GM23248 (cell line): Measurements from ENCODE around the gene CWC27. TPM values are rescaled to one million over a fixed set of nuclear protein-coding genes. Genes with fewer than 3 reads are reported as not detected.

ENCODE experiments used
- DNase-seq: peaks from one replicate; pipeline ENCODE4 v3.0.0-alpha.2; 2015
- H2AFZ ChIP-seq: fragments of 200-600 bp; sonication (generic); 2 replicates; pipeline ENCODE4 v1.6.1; 2016; ENCODE audit warnings: antibody characterized with exemption
- H3F3A ChIP-seq: fragments of 200-600 bp; sonication (generic); 2 replicates; pipeline ENCODE4 v1.6.1; 2016; ENCODE audit warnings: mild to moderate bottlenecking, antibody characterized with exemption, mixed run types; ENCODE audit not compliant: insufficient read depth
- H3K27ac ChIP-seq: fragments of 200-600 bp; sonication (generic); 2 replicates; pipeline ENCODE4 v1.5.1; 2016; ENCODE audit warnings: mild to moderate bottlenecking
- H3K27me3 ChIP-seq: fragments of 200-600 bp; sonication (generic); replicated peaks from 2 replicates; pipeline ENCODE4 v1.6.1; 2016; ENCODE audit warnings: mild to moderate bottlenecking; ENCODE audit not compliant: insufficient read depth
- H3K36me3 ChIP-seq: fragments of 200-600 bp; sonication (generic); 2 replicates; pipeline ENCODE4 v1.6.1; 2016; ENCODE audit warnings: low read depth, mild to moderate bottlenecking
- H3K4me1 ChIP-seq: fragments of 200-600 bp; sonication (generic); 2 replicates; pipeline ENCODE4 v1.6.1; 2016; ENCODE audit warnings: mild to moderate bottlenecking; ENCODE audit not compliant: insufficient read depth
- H3K4me2 ChIP-seq: fragments of 200-600 bp; sonication (generic); one replicate; pipeline ENCODE4 v1.6.1; 2016; ENCODE audit warnings: mild to moderate bottlenecking; ENCODE audit not compliant: unreplicated experiment
- H3K4me3 ChIP-seq: fragments of 200-600 bp; sonication (generic); 2 replicates; pipeline ENCODE4 v1.5.1; 2016; ENCODE audit warnings: mild to moderate bottlenecking
- H3K79me2 ChIP-seq: fragments of 200-600 bp; sonication (generic); 2 replicates; pipeline ENCODE4 v1.6.1; 2016; ENCODE audit warnings: mild to moderate bottlenecking; ENCODE audit not compliant: insufficient read depth
- H3K9ac ChIP-seq: fragments of 200-600 bp; sonication (generic); 2 replicates; pipeline ENCODE4 v1.6.1; 2016; ENCODE audit warnings: mild to moderate bottlenecking
- H3K9me2 ChIP-seq: fragments of 200-600 bp; sonication (generic); 2 replicates; pipeline ENCODE4 v1.6.1; 2016; ENCODE audit warnings: mixed run types, mild to moderate bottlenecking, moderate library complexity; ENCODE audit not compliant: insufficient read depth
- H3K9me3 ChIP-seq: fragments of 200-600 bp; sonication (generic); one replicate; pipeline ENCODE4 v1.6.1; 2017; ENCODE audit warnings: low read depth
- H4K20me1 ChIP-seq: fragments of 200-600 bp; sonication (generic); 2 replicates; pipeline ENCODE4 v1.6.0; 2016; ENCODE audit not compliant: insufficient read depth
- EZH2 ChIP-seq: fragments of 200-600 bp; sonication (generic); IDR thresholded peaks from 2 replicates; pipeline ENCODE4 v1.6.1; 2018; ENCODE audit warnings: antibody characterized with exemption, mild to moderate bottlenecking; ENCODE audit not compliant: insufficient read depth, poor library complexity, severe bottlenecking
- EZH2phosphoT487 ChIP-seq: fragments of 200-600 bp; sonication (generic); IDR thresholded peaks from 2 replicates; pipeline ENCODE4 v1.6.1; 2018; ENCODE audit warnings: antibody characterized with exemption, moderate library complexity, mild to moderate bottlenecking, low read depth; ENCODE audit not compliant: insufficient read depth
- WGBS, 2 experiments: methylation state at CpG; one replicate each; pipeline ENCODE4 v1.1.6; 2015 to 2017; ENCODE audit warnings: low lambda C conversion rate in 2 of 2, low coverage in 1 of 2; ENCODE audit errors: missing lambda C conversion rate in 2 of 2; 5-methylcytosine and 5-hydroxymethylcytosine counted together
- in situ Hi-C: fragments of 300-500 bp; cut with MboI; formaldehyde crosslinking; loops from 2 replicates; pipeline ENCODE4 v1.15.0; 2020
- polyA plus RNA-seq: library from polyadenylated mRNA; unstranded; fragments of >200 nt; fragmentation: Nextera tagmentation; extraction: Ambion mirVana; gene quantifications from 2 replicates; pipeline ENCODE4 v1.2.1, GENCODE V29; 2016
- total RNA-seq: library from RNA; depleted of rRNA; stranded (reverse); fragments of >200 nt; shearing (Covaris generic); gene quantifications from 2 replicates; pipeline ENCODE4 v1.2.3, GENCODE V29; 2014

CWC27 gene
- total and polyA plus RNA-seq, 2 experiments from 2014 or later, result 22.7 to 30.5 TPM

- H3K27ac ChIP-seq, result peak overlapping the region; percentile 98
- H3K4me1 ChIP-seq, result peaks cover 40% of the 10 kb centered on the region
- H3K36me3 ChIP-seq, result no peaks in the 10 kb centered on the region
- H3K9me2 ChIP-seq, result no peaks in the 10 kb centered on the region
- in situ Hi-C loops, result no loop called here
- H4K20me1 ChIP-seq, result no peaks in the 10 kb centered on the region
- no peaks in the 10 kb centered on the region for H3K27me3 ChIP-seq
- WGBS, 2 experiments, result 76 to 81% methylated on average over 9 of the region's 9 CpGs
- TF ChIP-seq EZH2 (no peak), EZH2phosphoT487 (no peak)
- H3K9me3 ChIP-seq, result no peaks in the 10 kb centered on the region
- H3F3A ChIP-seq, result peaks cover 73% of the 10 kb centered on the region
- no peaks in the 10 kb centered on the region for H3K79me2 ChIP-seq
- peak; percentile 28 for DNase-seq
- H3K4me3 ChIP-seq, result no peak overlapping the region
- 0 out of 2 replicates have a peak overlapping the region, but pooled peaks have one; percentile 32 for H2AFZ ChIP-seq
- H3K9ac ChIP-seq, result peak overlapping the region; percentile 81
- H3K4me2 ChIP-seq, result no peak overlapping the region
Measured at GRCh38 chr5:65034029-65034812, 265.5 kb downstream of the CWC27 start.

GRCh38 chr5:65034813-65035209, 266.1 kb downstream of the CWC27 start:
- Histone ChIP-seq H3K9me3 (no peaks in the 10 kb centered on the region), H3K4me3 (peak overlapping the region; percentile 54; the same call in 1 of the 2 replicates), H3K9me2 (no peaks in the 10 kb centered on the region), H3K4me1 (peaks cover 37% of the 10 kb centered on the region), H3K27me3 (no peaks in the 10 kb centered on the region), H3K9ac (peak overlapping the region; percentile 81), H3K36me3 (no peaks in the 10 kb centered on the region), H4K20me1 (no peaks in the 10 kb centered on the region), H3K27ac (peak overlapping the region; percentile 98), H3F3A (peaks cover 79% of the 10 kb centered on the region), H3K79me2 (no peaks in the 10 kb centered on the region), H3K4me2 (peak overlapping the region; percentile 60), H2AFZ (peak overlapping the region; percentile 63)
- in situ Hi-C loops, result no loop called here
- no peak for DNase-seq
- TF ChIP-seq EZH2, result no peak
- no peak for TF ChIP-seq EZH2phosphoT487
- 54 to 62% methylated on average over 14 of the region's 14 CpGs for WGBS, 2 experiments

GRCh38 chr5:65035211-65036206, 266.8 kb downstream of the CWC27 start:
- TF ChIP-seq EZH2 (no peak), EZH2phosphoT487 (no peak)
- Histone ChIP-seq H3K4me2 (peak overlapping the region; percentile 60), H3K4me1 (peaks cover 42% of the 10 kb centered on the region), H3F3A (peaks cover 86% of the 10 kb centered on the region), H3K79me2 (no peaks in the 10 kb centered on the region), H3K27ac (peak overlapping the region; percentile 98), H3K4me3 (peak overlapping the region; percentile 54), H2AFZ (peak overlapping the region; percentile 63), H3K36me3 (no peaks in the 10 kb centered on the region), H4K20me1 (no peaks in the 10 kb centered on the region), H3K9me3 (no peaks in the 10 kb centered on the region), H3K9me2 (no peaks in the 10 kb centered on the region), H3K27me3 (no peaks in the 10 kb centered on the region), H3K9ac (peak overlapping the region; percentile 81)
- in situ Hi-C loops, result no loop called here
- DNase-seq, result peak; percentile 97
- WGBS, 2 experiments, result 3% methylated on average over 41 to 68 of the region's 68 CpGs
